GM12892 (cell line): ENCODE data around the gene FAIM2.

Experiments used
- POLR2A ChIP-seq: IDR thresholded peaks from 2 replicates; pipeline ENCODE4 v1.6.1; 2011; ENCODE audit warnings: low read depth, low read length, control low read depth
- TAF1 ChIP-seq: IDR thresholded peaks from 2 replicates; pipeline ENCODE4 v1.6.1; 2011; ENCODE audit warnings: low read depth, mild to moderate bottlenecking, control low read depth, low read length, borderline replicate concordance

GRCh38 chr12:49904601-49905000 is 901 bp upstream of the FAIM2 start:
- TF ChIP-seq POLR2A (no peak), TAF1 (no peak)
